PC-3 (cell line): ENCODE results near the gene PSME2. TPM values are rescaled to one million over a fixed set of nuclear protein-coding genes. Genes with fewer than 3 reads are reported as not detected.

Experiments used
- ATAC-seq: fragments of 200-7000 bp; cut with Tn5 transposase; 2 replicates; pipeline ENCODE4 v1.9.1; 2020; ENCODE audit warnings: mild to moderate bottlenecking, moderate library complexity
- Bru-seq: library from RNA; stranded (reverse); fragments of 400-500 nt; gene quantifications from one replicate; lab custom pipeline; 2021; lab: Mats Ljungman, UMichigan
- BruChase-seq, 2 experiments: library from RNA; stranded (reverse); fragments of 400-500 nt; gene quantifications; one replicate each; lab custom pipeline; 2021; lab: Mats Ljungman, UMichigan
- BruUV-seq: library from RNA; stranded (reverse); fragments of 400-500 nt; replicated peaks from 2 replicates; lab custom pipeline; 2021; lab: Mats Ljungman, UMichigan
- CTCF ChIA-PET: fragments of 300-600 bp; sonication (Branson Sonifier 250); formaldehyde crosslinking; loops from one replicate; lab custom pipeline; 2022; ENCODE audit warnings: antibody characterized with exemption; lab: Charles Lee
- POLR2A ChIA-PET: fragments of 300-600 bp; sonication (Branson Sonifier 250); formaldehyde crosslinking; loops from one replicate; lab custom pipeline; 2022; ENCODE audit warnings: antibody characterized with exemption; ENCODE audit not compliant: unreplicated experiment; lab: Charles Lee
- DNase-seq: peaks from one replicate; pipeline ENCODE4 v3.0.0-alpha.2; 2015
- H2AFZ ChIP-seq: fragments of 300-600 bp; sonication (generic); 2 replicates; pipeline ENCODE4 v1.6.0; 2016; ENCODE audit warnings: antibody characterized with exemption, low read length
- H3F3A ChIP-seq: fragments of 300-600 bp; sonication (generic); one replicate; pipeline ENCODE4 v1.6.0; 2017; ENCODE audit warnings: antibody characterized with exemption, low read length, control low read depth, mild to moderate bottlenecking; ENCODE audit not compliant: unreplicated experiment
- H3K27ac ChIP-seq: fragments of 300-600 bp; sonication (generic); 2 replicates; pipeline ENCODE4 v1.5.1; 2016; ENCODE audit warnings: mild to moderate bottlenecking, low read length
- H3K27me3 ChIP-seq: fragments of 300-600 bp; sonication (generic); 2 replicates; pipeline ENCODE4 v1.6.1; 2016; ENCODE audit warnings: low read length, mixed read lengths
- H3K36me3 ChIP-seq: fragments of 300-600 bp; sonication (generic); 2 replicates; pipeline ENCODE4 v1.6.1; 2016; ENCODE audit warnings: low read depth, mixed run types, low read length, mixed read lengths
- H3K4me1 ChIP-seq: fragments of 300-600 bp; sonication (generic); 2 replicates; pipeline ENCODE4 v1.5.1; 2016; ENCODE audit warnings: low read length; ENCODE audit not compliant: insufficient read depth
- H3K4me2 ChIP-seq: fragments of 300-600 bp; sonication (generic); 2 replicates; pipeline ENCODE4 v1.6.0; 2016; ENCODE audit warnings: low read length
- H3K4me3 ChIP-seq: fragments of 300-600 bp; sonication (generic); 2 replicates; pipeline ENCODE4 v1.5.1; 2016; ENCODE audit warnings: mild to moderate bottlenecking, low read length, mixed read lengths
- H3K79me2 ChIP-seq: fragments of 300-600 bp; sonication (generic); 2 replicates; pipeline ENCODE4 v1.6.1; 2017; ENCODE audit warnings: low read length, mixed read lengths
- H3K9ac ChIP-seq: fragments of 300-600 bp; sonication (generic); 2 replicates; pipeline ENCODE4 v1.6.0; 2016; ENCODE audit warnings: mild to moderate bottlenecking, low read length
- H3K9me2 ChIP-seq: fragments of 300-600 bp; sonication (generic); replicated peaks from 2 replicates; pipeline ENCODE4 v1.6.1; 2016; ENCODE audit warnings: mixed run types, low read length, mixed read lengths
- H3K9me3 ChIP-seq: fragments of 300-600 bp; sonication (generic); 2 replicates; pipeline ENCODE4 v1.6.1; 2016; ENCODE audit warnings: low read length, mixed read lengths
- H4K20me1 ChIP-seq: fragments of 300-600 bp; sonication (generic); 2 replicates; pipeline ENCODE4 v1.6.1; 2016; ENCODE audit warnings: low read length, mixed read lengths
- CTCF ChIP-seq: fragments of 300-600 bp; sonication (generic); conservative IDR thresholded peaks from 2 replicates; pipeline ENCODE4 v1.5.1; 2017; ENCODE audit warnings: antibody characterized with exemption, low read depth, mild to moderate bottlenecking, low read length
- EZH2 ChIP-seq: fragments of 300-600 bp; sonication (generic); IDR thresholded peaks from one replicate; pipeline ENCODE4 v1.6.1; 2017; ENCODE audit warnings: antibody characterized with exemption, mild to moderate bottlenecking, low read length; ENCODE audit not compliant: unreplicated experiment
- EZH2phosphoT487 ChIP-seq: fragments of 300-600 bp; sonication (generic); IDR thresholded peaks from 2 replicates; pipeline ENCODE4 v1.6.1; 2018; ENCODE audit warnings: mild to moderate bottlenecking, antibody characterized with exemption, low read length, borderline replicate concordance
- intact Hi-C: fragments of 100-400 bp; cut with micrococcal nuclease; formaldehyde crosslinking; loops from 2 replicates; pipeline ENCODE4 v1.9.0; 2023
- long read RNA-seq: library from polyadenylated mRNA; unstranded; transcript quantifications from one replicate; pipeline ENCODE4 v2.0.0, GENCODE V29; 2021; ENCODE audit not compliant: unreplicated experiment
- total RNA-seq: library from RNA; depleted of rRNA; stranded (reverse); fragments of >200 nt; gene quantifications from 2 replicates; pipeline ENCODE4 v1.2.3, GENCODE V29; 2014; rRNA removed

PSME2 gene
- total RNA-seq = 211 and 297 TPM in 2 replicates
- percentile 91 among the genes with signal in this experiment for Bru-seq, nascent RNA
- BruChase-seq, experiment 1, labeled RNA remaining after a 6-hour chase = percentile 95 among the genes with signal in this experiment
- percentile 95 among the genes with signal in this experiment for BruChase-seq, experiment 2, labeled RNA remaining after a 2-hour chase
- long read RNA-seq, transcript PSME2-205 (2 exons, 496 nt) = minor isoform, 80 of 324 reads
- long read RNA-seq, transcript PSME2-201 (11 exons, 1,404 nt) = major isoform, 124 of 324 reads
- long read RNA-seq, transcript PSME2-203 (11 exons, 1,502 nt) = minor isoform, 19 of 324 reads
- long read RNA-seq, transcript PSME2-206 (1 exons, 643 nt) = minor isoform, 8 of 324 reads
- long read RNA-seq, partial matches to known transcripts = 27 of 324 reads
- long read RNA-seq, other reads (novel, unspliced or antisense) = 60 of 324 reads

- DNase-seq (peak; percentile 97), ATAC-seq (peak; percentile 76)
- Histone ChIP-seq H3K4me1 (peaks cover 21% of the 10 kb centered on the region), H4K20me1 (no peaks in the 10 kb centered on the region), H3K79me2 (peaks cover 47% of the 10 kb centered on the region), H3K9me2 (no peaks in the 10 kb centered on the region), H3K9me3 (no peaks in the 10 kb centered on the region), H3K27ac (peak within 1 kb of the TSS; percentile 48), H3K27me3 (no peaks in the 10 kb centered on the region), H3K9ac (peak within 1 kb of the TSS; percentile 84), H3F3A (no peaks in the 10 kb centered on the region), H3K4me3 (peak within 1 kb of the TSS; percentile 86), H3K4me2 (peak within 1 kb of the TSS; percentile 90), H2AFZ (peak within 1 kb of the TSS; percentile 79), H3K36me3 (peaks cover 20% of the 10 kb centered on the region; the same call in 1 of the 2 replicates)
- TF ChIP-seq CTCF = no peak
- TF ChIP-seq EZH2 = no peak
- no peak for TF ChIP-seq EZH2phosphoT487
- POLR2A ChIA-PET = interaction anchor here (0.5 to 1.9 kb wide), 6 partner anchors 11 to 168 kb away, joined by 5 to 17 read pairs (median 10); partner anchors contain the start of genes DCAF11, NRL, PSME1 and TINF2
- intact Hi-C loops = no loop called here
- CTCF ChIA-PET = interaction anchor here (0.6 to 0.9 kb wide), 3 partner anchors 15 to 272 kb away, joined by 3 to 6 read pairs (median 4); partner anchors contain the start of gene IRF9
- no TSS peak for BruUV-seq
Measured at GRCh38 chr14:24146453-24146977, at the start of gene PSME2. Gene PSME2 (minus strand): TSS chr14:24146610. CDS start chr14:24146581, 29 bp downstream.

GRCh38 chr14:24195186-24196070, 49.0 kb upstream of the PSME2 start, which contains the start of gene TM9SF1:
Gene TM9SF1 (minus strand): TSS chr14:24195441. CDS start chr14:24195019, 422 bp downstream.
- H3K79me2 ChIP-seq = peaks cover 59% of the 10 kb centered on the region
- POLR2A ChIA-PET = no interaction called here
- no peaks in the 10 kb centered on the region for H3F3A ChIP-seq
- no peaks in the 10 kb centered on the region for H3K27me3 ChIP-seq
- peak; percentile 94 for ATAC-seq
- TF ChIP-seq EZH2phosphoT487 (no peak), EZH2 (no peak), CTCF (no peak)
- H3K9me2 ChIP-seq = no peaks in the 10 kb centered on the region
- intact Hi-C loops = loop anchor here (1.0 to 2.0 kb wide), 2 partner anchors 17 to 46 kb away; partner anchors contain the start of gene CHMP4A
- peaks cover 9% of the 10 kb centered on the region for H3K4me1 ChIP-seq
- peak within 1 kb of the TSS; percentile 89 for H3K27ac ChIP-seq
- no TSS peak for BruUV-seq
- no peaks in the 10 kb centered on the region for H3K9me3 ChIP-seq
- peak within 1 kb of the TSS; percentile 99 for H3K9ac ChIP-seq
- H3K4me2 ChIP-seq = peak within 1 kb of the TSS; percentile 97
- no peaks in the 10 kb centered on the region for H4K20me1 ChIP-seq
- H2AFZ ChIP-seq = peak within 1 kb of the TSS; percentile 99
- H3K36me3 ChIP-seq = peaks cover 8% of the 10 kb centered on the region; the same call in 1 of the 2 replicates
- CTCF ChIA-PET = interaction anchor here (0.8 kb wide), 1 partner anchor 34 kb away, joined by 3 read pairs; the partner anchor contains the start of gene IRF9
- peak; percentile 78 for DNase-seq
- peak within 1 kb of the TSS; percentile 86 for H3K4me3 ChIP-seq
